Neutrophil (primary cell): ENCODE data around the gene MEGF9.

ENCODE experiments used
- H3K27ac ChIP-seq: fragments of 200-600 bp; sonication (generic); 2 replicates; pipeline ENCODE4 v1.5.1; 2016; ENCODE audit warnings: mild to moderate bottlenecking, moderate library complexity
- H3K27me3 ChIP-seq: fragments of 200-600 bp; sonication (generic); 2 replicates; pipeline ENCODE4 v1.6.0; 2016; ENCODE audit warnings: mild to moderate bottlenecking
- H3K36me3 ChIP-seq: fragments of 200-600 bp; sonication (generic); 2 replicates; pipeline ENCODE4 v1.5.1; 2017
- H3K4me1 ChIP-seq, 2 experiments: fragments of 200-600 bp in 1 of 2; sonication (generic) in 1 of 2; 1 replicate in 1 of 2; 2 replicates in 1 of 2; pipeline versions ENCODE4 v1.5.1 to v1.6.1; 2013 to 2016; ENCODE audit warnings: low read depth in 1 of 2, low read length in 1 of 2, mild to moderate bottlenecking in 1 of 2, moderate library complexity in 1 of 2; ENCODE audit not compliant: control insufficient read depth in 1 of 2, insufficient read depth in 1 of 2
- H3K4me3 ChIP-seq, 2 experiments: fragments of 200-600 bp in 1 of 2; sonication (generic) in 1 of 2; 1 replicate in 1 of 2; 2 replicates in 1 of 2; pipeline ENCODE4 v1.5.1; 2013 to 2016; ENCODE audit warnings: low read depth in 1 of 2, low read length in 1 of 2, mild to moderate bottlenecking in 1 of 2, moderate library complexity in 1 of 2
- H3K9me3 ChIP-seq: fragments of 200-600 bp; sonication (generic); 2 replicates; pipeline ENCODE4 v1.5.1; 2016
- TF ChIP-seq, protein P1 (sequence below): fragments of 200-600 bp; sonication (generic); IDR thresholded peaks from 2 replicates; pipeline ENCODE4 v1.5.1; 2016; ENCODE audit warnings: antibody characterized with exemption

Gene MEGF9

GRCh38 chr9:120612218-120612617, 102.1 kb downstream of the MEGF9 start:
- Histone ChIP-seq H3K36me3 (peaks cover 98% of the 10 kb centered on the region), H3K27ac (no peak overlapping the region), H3K9me3 (no peaks in the 10 kb centered on the region), H3K4me3 (no peak overlapping the region), H3K27me3 (no peaks in the 10 kb centered on the region), H3K4me1 (peaks cover 0 to 5% of the 10 kb centered on the region in 2 experiments)
- TF ChIP-seq, protein P1, sequence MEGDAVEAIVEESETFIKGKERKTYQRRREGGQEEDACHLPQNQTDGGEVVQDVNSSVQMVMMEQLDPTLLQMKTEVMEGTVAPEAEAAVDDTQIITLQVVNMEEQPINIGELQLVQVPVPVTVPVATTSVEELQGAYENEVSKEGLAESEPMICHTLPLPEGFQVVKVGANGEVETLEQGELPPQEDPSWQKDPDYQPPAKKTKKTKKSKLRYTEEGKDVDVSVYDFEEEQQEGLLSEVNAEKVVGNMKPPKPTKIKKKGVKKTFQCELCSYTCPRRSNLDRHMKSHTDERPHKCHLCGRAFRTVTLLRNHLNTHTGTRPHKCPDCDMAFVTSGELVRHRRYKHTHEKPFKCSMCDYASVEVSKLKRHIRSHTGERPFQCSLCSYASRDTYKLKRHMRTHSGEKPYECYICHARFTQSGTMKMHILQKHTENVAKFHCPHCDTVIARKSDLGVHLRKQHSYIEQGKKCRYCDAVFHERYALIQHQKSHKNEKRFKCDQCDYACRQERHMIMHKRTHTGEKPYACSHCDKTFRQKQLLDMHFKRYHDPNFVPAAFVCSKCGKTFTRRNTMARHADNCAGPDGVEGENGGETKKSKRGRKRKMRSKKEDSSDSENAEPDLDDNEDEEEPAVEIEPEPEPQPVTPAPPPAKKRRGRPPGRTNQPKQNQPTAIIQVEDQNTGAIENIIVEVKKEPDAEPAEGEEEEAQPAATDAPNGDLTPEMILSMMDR = no peak

- peaks cover 0 to 5% of the 10 kb centered on the region in 2 experiments for H3K4me1 ChIP-seq
- no peaks in the 10 kb centered on the region for H3K27me3 ChIP-seq
- no peaks in the 10 kb centered on the region for H3K9me3 ChIP-seq
- TF ChIP-seq, protein P1 = no peak
- peaks cover 98% of the 10 kb centered on the region for H3K36me3 ChIP-seq
- H3K4me3 ChIP-seq = no peak overlapping the region
- no peak overlapping the region for H3K27ac ChIP-seq
These were observed 102.6 kb downstream of the MEGF9 start for GRCh38 chr9:120611690-120612068.

- Histone ChIP-seq H3K27ac (no peak overlapping the region), H3K27me3 (no peaks in the 10 kb centered on the region), H3K4me1 (peaks cover 0 to 5% of the 10 kb centered on the region in 2 experiments)
These were observed 103.1 kb downstream of the MEGF9 start for GRCh38 chr9:120610975-120611689.

DNA sequence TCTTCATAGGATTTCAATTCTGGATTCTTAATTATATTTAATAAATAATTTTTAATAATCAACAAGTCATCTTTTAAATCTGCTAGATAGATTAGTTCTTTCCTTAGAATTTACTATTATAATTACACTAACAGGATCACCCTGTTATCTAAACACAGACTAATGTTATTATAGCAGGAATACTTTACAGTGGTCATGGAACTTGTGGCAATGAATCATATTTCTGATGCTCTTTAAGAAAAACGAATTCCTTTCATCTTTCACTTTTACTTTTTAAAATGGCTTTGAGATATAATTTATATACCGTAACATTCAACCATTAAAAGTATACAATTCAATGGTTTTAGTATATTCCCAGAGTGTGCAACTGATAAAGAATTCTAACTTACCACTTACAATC, 104.6 kb downstream of the MEGF9 start:
- peaks cover 99% of the 10 kb centered on the region for H3K36me3 ChIP-seq
- no peaks in the 10 kb centered on the region for H3K9me3 ChIP-seq
- H3K4me3 ChIP-seq = no peak overlapping the region
- H3K4me1 ChIP-seq = peaks cover 0 to 5% of the 10 kb centered on the region in 2 experiments
- H3K27me3 ChIP-seq = no peaks in the 10 kb centered on the region
- TF ChIP-seq, protein P1 = no peak
- peak overlapping the region; percentile 45 for H3K27ac ChIP-seq

More at GRCh38 chr9:120610975-120611689, 103.1 kb downstream of the MEGF9 start:
- H3K4me3 ChIP-seq = no peak overlapping the region
- TF ChIP-seq, protein P1 = no peak
- H3K9me3 ChIP-seq = no peaks in the 10 kb centered on the region
- peaks cover 98% of the 10 kb centered on the region for H3K36me3 ChIP-seq

GRCh38 chr9:120608421-120608820, 105.8 kb downstream of the MEGF9 start:
- H3K27ac ChIP-seq = no peak overlapping the region
- H3K36me3 ChIP-seq = peaks cover 99% of the 10 kb centered on the region
- no peaks in the 10 kb centered on the region for H3K9me3 ChIP-seq
- H3K4me3 ChIP-seq = no peak overlapping the region
- peaks cover 0 to 5% of the 10 kb centered on the region in 2 experiments for H3K4me1 ChIP-seq
- H3K27me3 ChIP-seq = no peaks in the 10 kb centered on the region
- TF ChIP-seq, protein P1 = no peak
